ENCODE results near the gene TBX1.
"Not testable (repeated sequence)": the region's sequence is repeated elsewhere in the genome, so short reads cannot be mapped to it uniquely, and the experiment has no call there.

The TBX1 gene

DNA sequence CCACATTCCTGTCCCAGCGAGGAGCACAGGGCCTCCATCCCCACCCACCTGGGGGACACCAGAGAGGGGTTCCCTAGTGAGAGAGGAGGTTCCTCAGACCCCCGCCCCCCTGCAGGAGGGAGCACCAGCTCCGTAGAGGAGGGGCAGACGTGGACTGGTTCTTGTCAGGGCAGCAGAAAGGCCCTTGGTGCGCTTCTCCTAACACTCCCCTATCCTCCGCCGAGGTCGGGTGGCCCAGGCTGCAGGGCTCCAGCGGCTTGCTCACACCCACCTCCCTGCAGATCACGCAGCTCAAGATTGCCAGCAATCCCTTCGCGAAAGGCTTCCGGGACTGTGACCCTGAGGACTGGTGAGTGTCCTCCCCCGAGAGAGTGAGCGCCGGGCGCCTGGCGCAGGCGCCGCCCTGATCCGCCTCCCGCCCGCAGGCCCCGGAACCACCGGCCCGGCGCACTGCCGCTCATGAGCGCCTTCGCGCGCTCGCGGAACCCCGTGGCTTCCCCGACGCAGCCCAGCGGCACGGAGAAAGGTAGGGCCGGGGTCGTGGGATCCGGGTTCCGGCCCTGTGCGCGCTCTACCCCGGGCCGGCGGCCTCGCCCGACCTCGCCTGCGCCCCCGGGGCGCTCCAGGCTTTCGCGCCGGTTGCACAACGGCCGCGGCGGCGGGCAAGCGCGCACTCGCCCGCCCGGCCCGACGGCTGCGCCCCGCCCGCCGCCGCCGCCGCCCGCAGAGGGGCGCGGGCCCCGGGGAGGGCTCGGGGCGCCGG, 5.1 kb downstream of the TBX1 start:
- DNase-seq = no peak

DNA sequence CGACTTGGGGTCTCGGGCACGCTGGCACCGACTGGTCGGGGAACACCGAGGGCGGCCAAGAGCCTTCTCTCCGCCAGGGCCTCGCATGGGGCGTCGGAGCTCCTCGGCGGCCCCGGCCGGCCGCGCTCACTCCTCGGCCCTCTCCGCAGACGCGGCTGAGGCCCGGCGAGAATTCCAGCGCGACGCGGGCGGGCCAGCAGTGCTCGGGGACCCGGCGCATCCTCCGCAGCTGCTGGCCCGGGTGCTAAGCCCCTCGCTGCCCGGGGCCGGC, 5.6 kb downstream of the TBX1 start:
- no peak for DNase-seq

DNA sequence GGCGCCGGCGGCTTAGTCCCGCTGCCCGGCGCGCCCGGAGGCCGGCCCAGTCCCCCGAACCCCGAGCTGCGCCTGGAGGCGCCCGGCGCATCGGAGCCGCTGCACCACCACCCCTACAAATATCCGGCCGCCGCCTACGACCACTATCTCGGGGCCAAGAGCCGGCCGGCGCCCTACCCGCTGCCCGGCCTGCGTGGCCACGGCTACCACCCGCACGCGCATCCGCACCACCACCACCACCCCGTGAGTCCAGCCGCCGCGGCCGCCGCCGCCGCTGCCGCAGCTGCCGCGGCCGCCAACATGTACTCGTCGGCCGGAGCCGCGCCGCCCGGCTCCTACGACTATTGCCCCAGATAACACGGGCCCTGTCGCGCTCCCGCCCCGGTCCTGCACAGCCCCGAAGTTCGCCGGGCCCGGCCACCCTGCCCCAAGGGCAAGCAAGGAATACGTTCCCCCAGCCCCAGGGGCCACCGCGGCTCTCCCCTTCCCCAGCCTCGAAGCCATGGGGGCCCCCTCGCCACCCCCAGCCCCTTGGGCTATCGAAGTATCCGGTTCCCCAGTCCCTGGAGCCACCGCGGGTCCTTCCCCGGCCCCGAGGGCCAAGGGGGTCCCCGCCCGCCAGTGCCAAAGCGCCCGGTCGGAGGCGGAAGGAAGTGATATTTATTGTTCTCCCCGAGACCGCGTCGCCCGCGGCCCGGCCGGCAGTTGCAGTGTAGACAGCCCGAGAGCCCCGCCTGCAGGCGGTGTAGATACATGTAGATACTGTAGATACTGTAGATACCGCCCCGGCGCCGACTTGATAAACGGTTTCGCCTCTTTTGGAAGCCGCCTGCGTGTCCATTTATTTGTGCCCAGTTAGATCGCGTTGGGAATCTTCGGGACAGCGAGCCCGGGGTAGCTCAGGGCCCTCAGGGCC, 6.2 kb downstream of the TBX1 start:
- DNase-seq = no peak

DNA sequence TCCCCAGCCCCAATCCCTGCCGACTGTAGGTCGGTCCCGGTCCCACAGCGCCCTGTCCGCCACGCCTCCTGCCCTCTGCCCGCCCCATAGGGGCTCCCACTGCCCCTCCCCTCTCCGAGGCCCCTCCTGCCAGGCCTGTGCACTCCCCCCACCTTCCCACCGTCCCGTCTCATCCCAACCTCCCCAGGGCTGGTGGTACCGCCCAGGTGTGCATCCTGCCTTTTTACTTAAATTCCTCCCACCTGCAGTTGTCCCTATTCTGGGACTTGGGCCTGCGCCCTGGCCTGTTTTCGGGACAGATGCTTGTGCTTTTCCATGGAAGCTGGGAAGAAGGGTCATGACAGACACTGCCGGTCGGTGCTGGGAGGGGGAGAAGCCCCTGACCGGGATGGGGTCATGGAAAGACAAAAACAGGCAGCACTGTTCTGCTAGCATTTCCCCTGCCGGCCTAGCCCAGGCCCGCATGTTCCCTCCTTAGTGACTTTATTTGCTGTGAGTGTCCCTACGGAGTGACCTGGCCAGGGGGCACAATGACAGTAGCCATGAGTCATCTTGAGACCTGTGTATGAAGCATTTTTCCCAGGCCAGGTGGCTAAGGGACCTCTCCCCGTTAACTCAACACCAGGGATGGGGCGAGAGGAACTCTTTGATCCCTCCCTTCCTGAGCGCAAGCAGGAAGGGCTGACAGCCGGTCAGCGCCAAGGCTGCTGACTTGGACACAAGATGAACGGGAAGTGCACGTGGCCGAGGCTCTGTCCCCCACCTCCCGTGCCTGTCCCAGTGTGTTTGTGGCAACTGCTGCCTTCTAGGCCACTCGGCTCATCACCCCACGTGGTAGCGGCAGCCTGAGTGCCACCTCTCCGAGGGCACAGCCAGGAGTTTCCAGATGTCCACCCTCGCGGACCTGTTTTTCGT, 7.1 kb downstream of the TBX1 start:
- no peak for DNase-seq

DNA sequence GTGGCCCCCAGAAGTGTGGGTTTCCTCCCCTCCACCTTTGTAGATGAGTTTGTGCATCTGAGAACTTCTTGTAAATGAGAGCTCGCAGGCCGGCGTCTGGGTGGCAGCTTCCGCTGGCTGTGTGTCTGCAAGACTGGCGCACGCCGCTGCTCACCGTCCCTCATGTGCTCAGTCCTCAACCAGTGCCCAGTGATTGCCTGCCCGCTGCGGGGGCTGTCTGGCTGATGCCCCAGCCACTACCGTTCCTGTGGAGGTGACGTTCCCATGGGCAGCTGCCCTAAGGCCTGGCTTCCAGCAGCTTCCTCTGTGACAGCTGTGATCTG, 8.8 kb downstream of the TBX1 start:
- DNase-seq = no peak

DNA sequence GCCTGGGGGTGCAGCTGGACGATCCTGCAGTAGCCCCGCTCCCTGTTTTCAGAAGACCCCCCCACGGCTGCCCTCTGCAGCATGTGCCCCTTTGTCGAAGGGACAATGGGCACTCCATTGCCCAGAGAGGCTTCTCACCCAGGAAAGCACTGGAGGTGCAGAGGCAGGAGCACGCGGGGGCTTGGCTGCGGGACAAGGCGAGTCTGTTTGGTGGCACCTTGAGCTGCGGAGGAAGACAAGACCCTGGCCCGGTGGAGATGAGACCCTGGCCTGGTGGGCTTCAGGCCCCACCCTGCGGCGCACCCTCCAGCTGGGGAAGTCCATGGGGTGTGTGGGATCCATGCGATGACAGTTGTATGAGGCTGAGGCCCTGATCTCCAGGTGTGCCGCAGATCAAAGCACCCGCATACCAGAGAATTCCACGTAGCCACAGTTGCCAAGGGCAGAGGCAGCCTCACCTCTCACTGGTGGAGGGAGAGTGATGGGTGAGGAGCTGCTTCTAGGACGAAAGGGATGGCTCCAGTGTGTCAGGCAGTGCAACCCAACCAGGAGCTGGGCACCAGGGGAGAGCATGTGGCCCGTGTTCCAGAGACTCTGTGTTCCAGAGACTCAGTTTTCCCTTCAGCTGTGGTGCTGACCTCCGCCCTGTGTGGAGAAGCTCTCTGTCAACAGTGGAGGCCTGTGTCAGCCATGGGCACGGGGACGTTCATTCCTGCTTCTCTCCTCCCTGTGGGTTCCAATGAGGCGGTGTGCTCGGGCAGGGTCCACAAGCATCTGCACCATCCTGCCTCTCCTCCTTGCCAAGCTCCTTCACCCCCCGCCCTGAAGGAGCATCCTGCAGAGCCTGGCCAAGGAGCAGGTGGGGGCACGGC, 10.0 kb downstream of the TBX1 start:
- no peak for DNase-seq

DNA sequence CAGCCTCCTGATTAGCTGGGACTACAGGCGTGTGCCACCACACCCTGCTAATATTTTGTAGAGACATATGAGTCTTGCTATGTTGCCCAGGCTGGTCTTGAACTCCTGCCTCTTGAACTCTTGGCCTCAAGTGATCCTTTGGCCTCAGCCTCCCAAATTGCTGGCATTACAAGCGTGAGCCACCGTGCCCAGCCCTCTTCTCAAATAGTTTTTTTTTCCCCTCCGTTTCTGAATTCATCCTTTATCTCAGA, 11.8 kb downstream of the TBX1 start:
- DNase-seq = no peak

DNA sequence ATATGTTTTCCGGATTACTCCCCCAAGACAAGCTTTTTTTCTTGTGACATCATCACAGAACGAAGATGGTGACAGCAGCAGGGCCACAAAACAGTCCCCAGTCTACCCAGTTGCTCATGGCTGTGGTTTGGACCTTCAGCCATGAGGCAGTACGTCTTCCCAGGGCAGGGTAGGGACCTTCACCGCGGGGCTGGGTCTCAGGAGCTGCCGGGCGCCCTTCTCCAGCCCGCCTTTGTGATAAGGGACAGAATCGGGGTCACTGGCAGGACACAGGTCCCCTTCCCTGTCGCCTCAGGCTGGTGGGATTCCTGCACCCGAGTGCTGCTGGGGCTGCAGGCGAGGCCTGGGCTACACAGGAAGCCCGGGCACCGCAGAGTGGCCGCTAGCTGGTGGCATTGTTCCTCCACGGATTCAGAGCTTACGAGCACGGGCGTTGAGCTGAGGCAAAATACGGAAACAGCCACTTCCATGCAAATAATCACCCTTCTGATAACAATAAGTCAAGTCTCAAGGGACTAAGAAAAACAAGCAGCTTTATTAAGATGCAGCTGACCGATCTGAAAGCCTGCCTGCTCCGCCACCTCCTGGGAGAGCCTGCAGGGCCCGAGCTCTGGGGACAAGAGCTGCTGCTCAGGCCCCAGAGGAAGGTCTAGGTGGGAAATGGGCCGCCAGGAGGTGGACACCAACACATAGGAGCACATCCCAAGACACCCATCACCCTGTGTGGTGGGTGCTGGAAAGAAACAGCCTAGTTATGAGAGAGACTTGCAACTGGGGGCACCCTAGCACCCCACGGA, 12.3 kb downstream of the TBX1 start:
- no peak for DNase-seq

DNA sequence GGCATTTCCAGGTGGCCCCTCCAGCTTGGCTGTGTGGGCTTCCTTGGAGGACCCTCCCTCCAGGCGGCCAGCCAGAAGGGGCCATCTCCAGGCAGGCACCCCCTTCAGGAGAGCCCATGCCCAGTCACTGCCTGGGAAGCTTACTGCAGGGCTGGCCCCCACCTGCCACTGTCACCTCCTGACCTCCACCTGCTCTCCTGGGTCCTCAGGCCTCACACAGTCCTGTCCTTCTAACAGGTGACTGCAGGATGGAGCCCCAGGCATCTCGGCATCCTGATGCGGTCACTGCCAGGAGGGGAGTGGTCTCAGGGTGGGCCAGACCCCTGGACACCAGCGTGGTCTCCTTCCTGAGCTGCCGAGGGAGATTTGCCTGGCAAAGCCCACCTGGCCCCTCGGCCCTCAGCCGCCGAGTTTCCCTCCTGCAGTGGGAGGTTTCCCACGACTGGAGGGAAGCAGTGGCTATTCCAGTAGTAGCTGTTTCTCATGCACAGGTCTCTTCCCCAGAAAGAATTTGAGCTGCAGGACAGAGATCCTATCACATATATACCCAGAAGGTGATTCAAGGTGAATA, 13.0 kb downstream of the TBX1 start:
- DNase-seq = no peak

DNA sequence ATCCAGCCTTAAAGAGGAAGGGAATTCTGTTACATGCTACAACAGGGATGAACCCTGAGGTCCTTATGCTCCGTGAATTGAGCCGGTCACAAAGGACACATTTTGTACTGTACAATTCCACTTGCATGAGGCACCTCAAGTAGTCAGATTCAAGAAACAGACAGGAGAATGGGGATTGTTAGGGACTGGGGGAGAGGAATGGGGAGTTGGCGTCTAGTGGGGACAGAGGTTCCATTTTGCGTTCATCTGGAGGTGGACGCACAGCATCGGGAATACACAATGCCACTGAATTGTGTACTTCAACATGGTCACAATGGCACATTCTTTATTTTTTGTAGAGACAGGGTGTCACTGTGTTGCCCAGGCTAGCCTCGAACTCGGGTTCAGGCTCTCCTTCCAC, 14.1 kb downstream of the TBX1 start:
- DNase-seq = no peak

DNA sequence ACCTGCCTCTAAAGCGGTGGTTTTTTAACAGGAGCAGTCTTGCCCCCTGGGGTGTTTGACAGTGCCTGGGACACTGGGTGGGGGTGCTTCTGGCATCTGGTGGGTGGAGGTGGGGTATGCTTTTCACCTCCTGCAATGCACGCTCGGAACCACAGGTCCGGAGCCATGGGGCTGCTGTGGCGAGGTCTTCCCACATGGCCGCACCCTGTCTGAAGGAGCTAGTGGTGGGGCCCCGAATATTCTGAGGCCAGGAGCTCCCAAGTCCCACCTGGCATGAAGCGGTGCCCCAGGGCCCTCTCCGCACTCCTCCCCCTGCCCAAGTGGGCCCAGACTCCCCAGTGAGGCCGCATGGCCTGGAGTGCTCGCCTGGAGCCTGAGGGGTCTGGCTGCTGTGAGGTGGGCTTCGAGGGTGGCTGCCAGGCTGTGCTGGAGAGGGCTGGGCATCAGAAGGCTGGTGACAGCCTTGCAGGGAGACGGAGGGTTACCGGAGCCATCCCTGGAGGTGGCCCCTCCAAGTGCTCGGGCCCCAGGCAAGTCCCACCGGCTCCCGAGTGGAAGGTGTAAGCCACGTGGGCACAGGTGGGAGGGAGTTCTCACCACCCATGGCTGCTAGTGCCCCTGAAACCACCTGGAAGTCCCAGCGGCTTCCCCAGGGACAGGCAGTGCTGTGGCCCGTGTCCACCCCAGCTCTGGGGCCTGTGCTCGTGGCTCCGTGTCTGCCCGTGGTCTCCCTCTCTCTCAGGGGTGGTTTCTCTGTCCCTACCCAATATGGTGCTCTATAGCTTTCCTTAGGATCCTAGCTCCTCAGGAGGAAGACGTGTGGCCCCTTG, 15.1 kb downstream of the TBX1 start:
- DNase-seq = no peak

DNA sequence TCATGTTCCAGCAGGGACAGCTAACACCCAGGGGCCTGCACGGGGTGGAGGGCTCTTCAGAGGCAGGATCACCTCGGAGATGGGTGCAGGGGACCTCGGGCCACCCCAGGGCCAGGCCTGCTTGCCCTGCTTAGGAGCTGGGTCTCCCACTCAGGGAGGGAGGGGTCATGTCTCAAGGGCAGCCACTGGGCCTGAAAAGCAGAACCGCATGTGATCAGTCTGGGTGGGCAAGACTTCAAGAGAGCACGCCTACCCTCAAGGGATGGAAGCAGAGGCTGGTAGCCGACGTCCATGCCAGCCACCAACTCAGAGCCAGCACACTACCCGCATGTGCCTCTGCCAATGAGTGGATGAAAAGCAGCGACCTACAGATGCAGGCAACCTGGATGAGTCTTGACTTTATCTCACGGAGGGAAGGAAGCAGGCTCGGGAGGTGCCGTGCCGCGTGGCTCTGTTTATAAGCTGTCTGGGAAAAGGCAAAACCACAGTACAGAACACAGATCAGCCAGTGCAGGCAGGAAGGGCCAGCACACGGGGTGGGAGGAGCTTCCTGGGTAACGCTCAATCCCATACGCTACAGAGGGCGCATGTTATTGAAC, 16.0 kb downstream of the TBX1 start:
- no peak for DNase-seq

DNA sequence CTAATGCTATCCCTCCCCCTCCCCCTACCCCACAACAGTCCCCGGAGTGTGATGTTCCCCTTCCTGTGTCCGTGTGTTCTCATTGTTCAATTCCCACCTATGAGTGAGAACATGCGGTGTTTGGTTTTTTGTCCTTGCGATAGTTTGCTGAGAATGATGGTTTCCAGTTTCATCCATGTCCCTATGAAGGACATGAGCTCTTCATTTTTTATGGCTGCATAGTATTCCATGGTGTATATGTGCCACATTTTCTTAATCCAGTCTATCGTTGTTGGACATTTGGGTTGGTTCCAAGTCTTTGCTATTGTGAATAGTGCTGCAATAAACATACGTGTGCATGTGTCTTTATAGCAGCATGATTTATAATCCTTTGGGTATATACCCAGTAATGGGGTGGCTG, 16.6 kb downstream of the TBX1 start:
- DNase-seq = not testable (repeated sequence)

DNA sequence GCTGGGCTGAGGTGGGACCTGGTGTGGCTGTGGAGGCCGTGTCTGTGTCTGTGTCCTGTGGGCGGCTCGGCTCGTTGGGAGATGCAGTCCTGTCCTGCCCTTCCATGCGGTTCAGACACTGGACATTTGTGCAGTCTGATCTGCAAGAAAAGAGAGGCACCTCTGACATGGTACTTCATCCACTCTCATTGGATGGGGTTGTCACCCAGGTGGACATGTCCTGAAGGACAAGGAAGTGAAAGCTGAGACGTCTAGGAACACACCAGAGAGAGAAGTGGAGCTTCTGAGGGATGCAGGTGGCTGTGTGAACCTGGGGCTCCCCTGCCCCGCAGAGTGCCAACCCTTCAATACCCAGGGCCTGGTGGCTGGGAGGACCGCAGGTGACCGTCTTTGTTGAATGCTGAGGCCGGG, 18.4 kb downstream of the TBX1 start:
- DNase-seq = no peak

DNA sequence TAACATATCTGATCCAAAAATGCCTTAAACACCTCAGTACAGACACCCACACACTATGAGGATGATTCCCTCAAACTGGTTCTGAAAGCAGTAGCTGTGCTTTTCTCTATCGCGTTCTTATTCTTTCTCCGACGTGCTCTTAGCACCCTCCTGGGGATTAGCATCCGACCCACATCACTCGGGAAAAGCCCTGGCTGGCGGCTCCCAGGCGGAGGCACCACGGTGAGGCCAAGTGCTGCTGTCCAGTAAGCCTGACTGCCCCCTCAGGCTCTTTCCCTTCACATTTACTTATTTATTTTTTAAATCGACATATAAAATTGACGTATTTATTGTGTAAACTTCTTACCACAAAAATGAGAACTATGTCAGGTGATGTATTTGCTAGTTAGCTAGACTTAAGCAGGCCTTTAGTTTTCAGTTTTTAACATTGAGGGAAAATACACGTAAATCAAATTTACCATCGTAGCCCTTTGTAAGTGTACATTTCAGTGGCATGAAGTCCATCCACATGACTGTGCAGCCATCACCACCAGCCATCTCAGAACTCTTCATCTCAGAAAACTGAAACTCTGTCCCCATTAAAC, 19.2 kb downstream of the TBX1 start:
- no peak for DNase-seq

DNA sequence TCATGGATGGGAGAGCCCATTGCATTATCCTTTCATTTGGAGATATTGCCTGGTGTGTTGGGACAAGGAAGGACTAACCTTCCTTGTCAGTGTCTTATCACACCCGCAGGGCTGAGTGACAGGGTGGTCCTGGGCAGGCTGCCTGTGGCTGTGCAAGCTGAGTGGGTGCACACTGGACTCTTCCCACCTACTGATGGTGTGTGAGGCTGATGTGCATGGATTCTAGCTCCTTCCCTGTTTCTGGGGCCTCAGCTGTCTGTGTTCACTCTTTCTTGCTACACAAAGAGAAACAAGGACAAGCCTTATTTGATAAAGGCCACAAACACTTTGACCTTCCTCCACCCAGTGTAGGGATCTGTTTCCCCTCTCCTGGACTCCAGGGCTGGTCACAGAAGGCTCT, 22.0 kb downstream of the TBX1 start:
- DNase-seq = no peak

DNA sequence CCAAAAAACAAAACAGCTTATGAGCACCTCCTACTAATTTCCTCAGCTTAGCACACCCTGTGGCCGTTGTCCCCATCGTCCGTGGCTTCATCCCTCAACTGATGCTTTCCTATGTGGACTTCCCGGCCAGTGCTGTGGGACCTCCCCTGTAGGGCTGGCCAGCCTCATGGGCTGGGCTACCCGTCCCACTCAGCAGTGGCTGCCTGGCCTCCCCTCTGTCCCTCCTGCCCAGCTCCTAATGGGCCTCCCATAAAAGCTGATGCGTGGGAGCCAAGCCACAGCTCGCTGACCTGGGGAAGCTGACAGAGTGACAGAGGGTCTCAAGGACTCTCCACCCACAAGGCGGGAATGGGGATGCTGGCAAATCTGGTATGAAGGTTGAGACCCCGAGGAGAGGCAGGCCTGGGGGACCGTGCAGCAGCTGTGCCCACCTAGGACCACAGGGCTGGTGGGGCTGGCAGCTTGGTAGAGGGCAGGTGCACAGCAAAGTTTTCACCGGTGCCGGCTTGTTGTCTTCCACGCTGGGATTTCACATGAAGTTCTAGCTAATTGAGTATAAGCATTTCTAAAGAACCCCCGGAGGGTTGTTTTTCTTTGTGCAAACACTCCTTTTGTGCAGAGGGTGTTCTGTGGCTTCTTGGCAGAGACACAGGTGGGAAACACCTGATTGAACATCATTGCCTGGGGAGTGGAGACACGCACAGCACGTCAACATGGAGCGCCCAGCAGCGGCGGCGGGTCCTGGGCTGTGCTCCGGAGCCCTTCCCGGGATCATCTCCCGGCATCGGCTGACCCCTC, 23.2 kb downstream of the TBX1 start:
- DNase-seq = no peak

DNA sequence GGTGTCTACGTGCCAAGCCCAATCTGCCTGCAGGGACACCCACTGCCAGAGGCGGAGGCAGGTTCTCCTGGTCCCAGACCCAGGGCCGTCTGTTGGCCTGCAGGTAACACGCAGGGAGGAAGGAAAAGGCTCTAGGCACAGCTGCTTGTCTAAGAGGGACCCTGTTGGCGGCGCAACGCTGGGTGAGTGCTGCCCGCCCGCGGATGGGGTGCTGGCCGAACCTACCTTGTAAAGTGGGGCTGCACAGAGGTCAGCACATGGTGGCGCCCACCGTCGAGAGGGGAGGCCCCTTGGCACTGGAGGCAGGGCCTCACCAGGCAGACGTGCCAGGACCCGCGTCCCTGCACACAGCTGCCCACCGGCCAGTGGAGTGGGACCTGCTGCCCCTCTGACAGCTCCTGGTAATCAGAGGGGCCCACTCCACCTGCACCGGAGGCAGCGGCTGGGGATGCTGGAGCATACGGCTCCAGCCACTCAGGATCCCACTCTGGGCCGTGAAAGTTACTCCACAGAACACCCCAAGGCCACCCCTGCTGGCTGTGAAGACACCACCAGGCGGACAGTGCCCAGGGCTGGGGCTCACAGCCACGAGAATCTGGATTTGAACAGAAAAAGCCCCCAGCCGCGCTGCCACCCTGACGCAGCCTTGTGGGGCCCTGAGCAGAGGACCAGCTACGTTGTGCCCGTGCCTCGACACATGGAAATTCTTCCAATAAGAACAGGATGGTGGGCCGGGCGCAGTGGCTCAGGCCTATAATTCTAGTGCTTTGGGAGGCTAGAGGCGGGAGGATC, 24.0 kb downstream of the TBX1 start:
- no peak for DNase-seq
